Fibroblast of mammary gland (primary cell): ENCODE data around the gene MYOD1.

ENCODE experiments used
- DNase-seq: peaks from one replicate; pipeline ENCODE4 v3.0.0-alpha.2; 2010; ENCODE audit warnings: low read depth
- H3K4me3 ChIP-seq: 2 replicates; pipeline ENCODE4 v1.5.1; 2011; ENCODE audit warnings: low read depth, mild to moderate bottlenecking, low read length, moderate library complexity; ENCODE audit not compliant: control insufficient read depth
- CTCF ChIP-seq: conservative IDR thresholded peaks from 2 replicates; pipeline ENCODE4 v1.5.1; 2011; ENCODE audit warnings: low read depth, low read length, inconsistent platforms; ENCODE audit not compliant: control insufficient read depth, insufficient read depth

MYOD1 gene

DNA sequence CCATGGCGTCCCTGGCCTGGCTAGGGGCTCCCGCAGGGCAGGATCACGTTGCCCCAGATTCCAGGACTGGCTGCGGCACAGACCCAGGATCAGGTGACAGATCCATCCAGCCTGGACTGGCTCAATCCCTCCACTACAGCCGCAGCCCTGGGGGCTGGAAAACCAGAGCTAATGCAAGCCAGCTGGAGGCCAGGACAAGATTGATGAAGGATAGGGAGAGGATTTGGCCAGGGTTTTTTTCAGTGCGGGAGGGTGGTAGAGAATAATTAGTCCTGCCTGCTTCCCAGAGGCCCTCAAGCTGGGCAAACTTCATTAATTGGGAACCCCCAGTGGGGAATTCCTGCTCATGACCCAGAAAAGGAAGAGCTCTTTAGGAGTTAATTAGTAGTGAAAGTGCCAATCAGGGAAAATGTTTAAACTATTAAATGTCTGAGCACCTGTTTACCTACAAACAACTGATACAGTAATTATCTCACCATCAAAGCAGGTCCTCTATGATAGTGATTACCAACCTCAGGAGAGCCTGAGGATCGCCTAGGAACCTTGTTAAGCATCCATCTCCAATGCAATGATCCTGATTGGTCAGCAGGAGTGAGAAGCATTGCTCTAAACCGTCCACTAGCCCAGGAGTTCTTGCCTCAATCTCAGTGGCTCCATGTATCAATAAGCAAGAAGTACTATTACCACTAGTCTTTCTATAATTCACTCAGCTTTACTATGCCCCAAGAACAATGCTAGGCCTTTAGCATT lies 33.0 kb upstream of the MYOD1 start:
- no peak for TF ChIP-seq CTCF
- DNase-seq, result no peak
- H3K4me3 ChIP-seq, result no peak overlapping the region

DNA sequence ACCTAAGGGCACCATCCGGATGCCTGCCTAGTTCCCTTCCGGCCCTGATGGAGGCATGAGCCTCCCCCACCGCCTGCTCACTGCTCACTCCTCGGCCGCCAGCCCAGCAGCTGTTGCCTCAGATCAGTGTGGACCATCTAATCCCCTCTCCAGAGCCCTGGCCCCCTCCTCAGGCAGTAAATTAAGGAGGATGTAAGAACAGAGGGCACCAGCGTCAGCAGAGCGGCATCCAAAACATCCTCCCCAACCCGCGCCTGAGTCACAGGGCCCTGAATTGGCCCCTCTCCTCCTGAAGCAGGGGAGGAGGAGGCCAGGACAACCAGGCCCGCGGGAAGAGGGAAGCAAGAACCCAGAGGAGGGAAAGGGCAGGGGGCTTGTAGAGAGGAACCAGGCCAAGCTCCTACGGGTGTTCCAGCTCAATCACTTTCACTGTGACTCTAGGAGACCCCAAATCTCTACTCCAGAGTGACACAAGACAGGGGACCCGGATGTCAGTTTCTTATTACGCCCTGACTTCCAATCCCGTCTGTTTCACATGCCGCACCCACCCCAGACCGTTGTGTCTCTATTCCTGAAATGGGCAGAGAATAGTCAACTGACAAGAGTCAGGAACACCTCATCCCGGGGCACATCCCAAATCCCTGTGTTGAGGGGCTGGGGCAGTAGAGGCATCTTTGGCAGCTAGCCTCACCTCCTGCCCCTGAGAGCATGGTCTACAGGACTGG lies 31.3 kb upstream of the MYOD1 start:
- no peak for TF ChIP-seq CTCF
- H3K4me3 ChIP-seq, result no peak overlapping the region
- DNase-seq, result no peak

GRCh38 chr11:17691550-17691949 lies 27.8 kb upstream of the MYOD1 start:
- no peak for TF ChIP-seq CTCF
- H3K4me3 ChIP-seq, result no peak overlapping the region
- no peak for DNase-seq

DNA sequence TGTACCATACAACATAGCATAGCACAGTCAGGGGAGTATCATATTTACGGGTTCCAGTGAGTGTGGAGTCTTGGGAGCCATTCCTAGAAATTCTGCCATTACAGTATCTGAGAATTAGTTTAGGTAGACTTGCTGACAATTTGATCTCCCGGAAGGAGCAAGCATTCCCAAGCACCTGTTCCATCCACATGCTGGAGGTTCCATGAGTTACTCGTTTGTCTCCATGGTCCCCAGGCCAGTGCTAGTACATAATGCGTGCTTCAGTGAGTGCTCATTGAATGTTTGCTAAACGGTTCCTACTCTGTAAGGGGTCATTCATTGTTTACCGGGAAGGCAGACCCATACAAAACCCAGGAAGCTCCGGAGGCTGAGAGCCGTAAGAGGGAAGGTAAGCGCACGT lies 27.4 kb upstream of the MYOD1 start:
- DNase-seq, result no peak
- no peak overlapping the region for H3K4me3 ChIP-seq
- TF ChIP-seq CTCF, result no peak

DNA sequence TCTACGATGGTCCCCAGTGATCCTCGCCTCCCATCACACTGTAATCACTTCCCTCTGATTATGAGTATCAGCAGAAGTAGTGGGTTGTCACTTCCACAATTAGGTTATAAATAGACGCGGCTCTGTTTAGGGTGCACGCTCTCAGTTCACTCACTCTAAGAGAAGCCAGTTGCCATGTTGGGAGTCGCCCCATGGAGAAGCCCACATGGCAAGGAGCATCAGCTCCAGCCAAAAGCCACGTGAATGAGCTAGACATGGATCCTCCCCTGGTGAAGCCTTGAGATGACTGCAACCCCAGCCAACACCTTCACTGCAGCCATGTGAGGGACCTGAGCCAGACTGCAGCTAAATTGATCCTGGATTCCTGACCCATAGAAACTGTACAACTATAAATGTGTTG lies 26.4 kb upstream of the MYOD1 start:
- no peak for DNase-seq
- no peak overlapping the region for H3K4me3 ChIP-seq
- TF ChIP-seq CTCF, result no peak

DNA sequence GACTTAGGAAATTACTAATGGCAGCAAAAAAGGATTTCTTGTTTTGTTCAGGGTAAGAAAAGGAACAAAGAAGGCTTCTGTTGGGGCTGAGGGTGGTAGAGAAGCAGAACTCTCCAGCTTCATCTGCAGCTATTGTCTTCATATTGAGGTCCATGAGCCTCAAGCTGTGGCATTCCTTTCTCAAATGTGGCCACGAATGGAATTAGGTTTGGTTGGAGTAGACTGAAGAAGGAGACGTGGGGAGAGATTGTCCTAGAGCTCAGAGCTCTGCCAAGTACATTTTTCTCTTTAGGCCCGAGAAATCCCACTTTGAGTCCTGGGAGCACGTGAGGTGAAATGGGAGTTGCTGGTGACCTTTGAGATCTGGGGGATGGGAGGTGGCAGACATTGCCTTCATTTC lies 25.8 kb upstream of the MYOD1 start:
- TF ChIP-seq CTCF, result no peak
- H3K4me3 ChIP-seq, result no peak overlapping the region
- no peak for DNase-seq
